MM.1S (cell line): ENCODE data around the gene PSG3.
"Not testable (repeated sequence)": the region's sequence is repeated elsewhere in the genome, so short reads cannot be mapped to it uniquely, and the experiment has no call there.

Source experiments
- CTCF ChIP-seq: fragments of 300-600 bp; sonication (generic); IDR thresholded peaks from 2 replicates; pipeline ENCODE4 v1.5.1; 2016; ENCODE audit warnings: antibody characterized with exemption, low read length, mixed read lengths
- EZH2 ChIP-seq: fragments of 300-600 bp; sonication (generic); optimal IDR thresholded peaks from 2 replicates; pipeline ENCODE3; 2017; ENCODE audit warnings: low read depth, mild to moderate bottlenecking, antibody characterized with exemption, low read length, mixed read lengths

GRCh38 chr19:42752246-42752645 is 12.0 kb upstream of the PSG3 start:
- not testable (repeated sequence) for TF ChIP-seq CTCF, EZH2
